NK-92 (cell line): ENCODE results near the gene SAMMSON.

Experiments used
- DNase-seq: peaks from one replicate; lab custom pipeline; 2025; ENCODE audit not compliant: unreplicated experiment; lab: John Stamatoyannopoulos, UW

SAMMSON gene

GRCh38 chr3:70085613-70086012 is 86.1 kb downstream of the SAMMSON start:
- DNase-seq, result no peak

DNA sequence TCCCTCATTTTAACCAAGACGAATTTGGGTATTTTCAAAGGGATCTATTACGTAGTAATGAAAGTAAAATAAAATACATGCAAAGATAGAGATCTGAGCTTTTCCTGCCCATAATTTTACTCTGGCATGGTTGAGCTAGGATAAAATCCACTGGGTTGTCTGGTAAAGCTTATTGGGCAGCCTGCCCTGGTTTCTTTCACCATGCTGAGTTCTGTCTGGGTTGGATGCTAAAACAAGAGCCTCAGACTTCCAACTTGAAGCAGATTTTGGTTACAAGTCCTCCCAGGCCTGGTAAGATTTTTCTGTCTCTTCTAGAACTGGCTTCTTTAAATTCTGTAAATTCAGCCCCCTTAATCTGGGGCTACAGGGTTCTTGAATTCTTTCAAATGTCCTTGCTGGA is 86.8 kb downstream of the SAMMSON start:
- no peak for DNase-seq

- DNase-seq, result no peak
These were observed 90.9 kb downstream of the SAMMSON start for GRCh38 chr3:70090322-70090913.

DNA sequence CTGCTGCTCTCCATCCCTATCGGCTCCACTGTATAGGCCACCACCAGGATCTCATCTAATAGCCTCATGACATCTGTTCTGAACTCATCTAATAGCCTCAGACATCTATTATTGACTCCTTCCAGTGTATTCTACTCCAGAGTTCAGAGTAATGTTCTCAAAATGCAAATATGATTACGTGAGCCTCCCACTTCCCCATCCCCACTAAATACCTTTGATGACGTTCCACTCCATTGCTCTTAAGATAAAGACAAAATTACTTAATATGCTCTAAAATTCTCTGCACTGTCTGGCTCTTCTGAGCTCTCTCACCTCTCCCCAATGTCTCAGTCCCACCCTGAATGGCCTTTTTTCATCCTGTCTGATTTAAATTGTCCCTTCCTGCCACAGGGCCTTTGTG is 94.7 kb downstream of the SAMMSON start:
- DNase-seq, result no peak

DNA sequence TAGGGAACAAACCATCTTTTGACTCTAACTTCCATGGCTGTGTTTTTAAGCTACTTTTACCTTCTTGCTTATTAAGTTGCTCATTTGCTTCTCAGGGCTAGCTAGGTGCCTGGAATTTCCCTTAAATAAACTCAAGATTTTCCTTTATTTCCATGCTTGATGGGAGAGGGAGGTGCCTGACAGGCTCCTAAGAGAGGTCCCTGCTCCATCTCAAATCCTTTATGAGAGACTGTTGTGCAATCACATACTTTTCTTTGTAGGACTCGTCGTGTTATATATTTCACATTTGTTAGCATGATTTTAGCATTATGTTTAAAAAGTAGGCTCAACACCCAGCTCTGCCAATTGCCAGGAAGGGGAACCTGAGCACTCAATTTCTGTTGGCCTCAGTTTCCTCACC is 95.7 kb downstream of the SAMMSON start:
- no peak for DNase-seq

GRCh38 chr3:70096376-70097066 is 97.0 kb downstream of the SAMMSON start:
- no peak for DNase-seq

GRCh38 chr3:70097084-70097483 is 97.6 kb downstream of the SAMMSON start:
- no peak for DNase-seq

- DNase-seq, result no peak
These were observed 108.5 kb downstream of the SAMMSON start for GRCh38 chr3:70108072-70108471.

- no peak for DNase-seq
These were observed 109.0 kb downstream of the SAMMSON start for GRCh38 chr3:70108546-70108945.

DNA sequence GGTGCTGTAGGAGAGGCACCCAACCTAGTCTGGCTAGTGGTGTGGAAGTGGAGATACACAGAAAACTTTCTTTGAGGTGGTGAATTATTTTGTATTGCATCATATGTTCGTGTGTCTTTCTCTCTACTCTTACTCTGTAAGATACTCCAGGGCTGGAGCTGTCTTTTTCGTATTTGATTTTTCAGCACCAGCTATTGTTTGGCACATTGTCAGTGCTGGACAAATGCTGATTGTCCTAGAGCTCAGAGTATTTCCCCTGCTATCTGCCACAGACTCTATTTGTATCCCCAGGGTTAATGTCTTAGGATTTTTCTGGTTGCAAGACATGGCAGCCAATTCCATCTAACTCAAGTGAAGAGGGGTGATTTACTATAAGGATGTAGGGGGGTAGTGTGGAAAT is 110.5 kb downstream of the SAMMSON start:
- no peak for DNase-seq

GRCh38 chr3:70111411-70111810 is 111.9 kb downstream of the SAMMSON start:
- no peak for DNase-seq

- no peak for DNase-seq
These were observed 113.2 kb downstream of the SAMMSON start for GRCh38 chr3:70112751-70113150.

GRCh38 chr3:70114431-70114830 is 114.9 kb downstream of the SAMMSON start:
- no peak for DNase-seq

- DNase-seq, result no peak
These were observed 120.3 kb downstream of the SAMMSON start for GRCh38 chr3:70119879-70120278.
